Activated effector memory CD4-positive, alpha-beta T cell treated with anti-CD3 and anti-CD28 coated beads, Interleukin-2, amount 50 U/mL, for 16 hours (primary cell): Measurements from ENCODE around the gene SLC9A3.

Experiments
- DNase-seq: peaks from one replicate; pipeline ENCODE4 v3.0.0-alpha.2; 2020

Gene SLC9A3

DNA sequence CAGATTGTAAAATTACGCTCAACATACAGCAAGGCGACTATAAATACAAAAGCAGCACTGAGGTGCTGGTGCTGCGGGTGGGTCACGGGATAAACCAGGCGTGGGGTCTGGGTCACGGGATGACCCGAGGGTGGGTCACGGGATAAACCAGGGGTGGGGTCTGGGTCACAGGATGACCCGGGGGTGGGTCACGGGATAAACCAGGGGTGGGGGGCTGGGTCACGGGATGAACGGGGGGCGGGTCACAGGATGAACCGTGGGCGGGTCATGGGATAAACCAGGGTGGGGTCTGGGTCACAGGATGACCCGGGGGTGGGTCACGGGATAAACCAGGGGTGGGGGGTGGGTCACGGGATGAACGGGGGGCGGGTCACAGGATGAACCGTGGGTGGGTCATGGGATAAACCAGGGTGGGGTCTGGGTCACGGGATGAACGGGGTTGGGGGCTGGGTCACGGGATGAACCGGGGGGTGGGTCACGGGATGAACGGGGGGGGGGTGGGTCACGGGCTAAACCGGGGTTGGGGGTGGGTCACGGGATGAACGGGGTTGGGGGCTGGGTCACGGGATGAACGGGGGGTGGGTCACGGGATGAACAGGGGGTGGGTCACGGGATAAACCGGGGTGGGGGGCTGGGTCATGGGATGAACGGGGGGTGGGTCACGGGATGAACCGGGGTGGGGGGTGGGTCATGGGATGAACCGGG lies 30.2 kb upstream of the SLC9A3 start:
- no peak for DNase-seq

- no peak for DNase-seq
These were observed 29.6 kb upstream of the SLC9A3 start for GRCh38 chr5:553874-554273.

DNA sequence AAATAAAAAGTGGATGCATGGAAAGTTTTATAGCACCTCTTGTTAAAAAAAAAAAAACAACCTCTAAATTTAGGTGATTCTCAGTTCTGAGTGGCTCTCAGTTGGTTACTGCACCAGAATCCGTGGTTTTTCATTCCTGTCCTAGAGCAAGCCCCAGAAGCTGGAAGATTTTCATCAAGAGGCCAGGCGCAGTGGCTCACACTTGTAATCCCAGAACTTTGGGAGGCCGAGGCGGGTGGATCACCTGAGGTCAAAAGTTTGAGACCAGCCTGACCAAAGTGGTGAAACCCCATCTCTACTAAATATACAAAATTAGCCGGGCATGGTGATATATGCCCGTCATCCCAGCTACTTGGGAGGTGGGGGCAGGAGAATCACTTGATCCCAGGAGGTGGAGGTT lies 27.2 kb upstream of the SLC9A3 start:
- no peak for DNase-seq

- DNase-seq = no peak
These were observed 25.0 kb upstream of the SLC9A3 start for GRCh38 chr5:549229-549628.

GRCh38 chr5:548256-548655 lies 24.0 kb upstream of the SLC9A3 start:
- DNase-seq = no peak

GRCh38 chr5:547086-547924 lies 23.1 kb upstream of the SLC9A3 start:
- DNase-seq = peak; percentile 57

DNA sequence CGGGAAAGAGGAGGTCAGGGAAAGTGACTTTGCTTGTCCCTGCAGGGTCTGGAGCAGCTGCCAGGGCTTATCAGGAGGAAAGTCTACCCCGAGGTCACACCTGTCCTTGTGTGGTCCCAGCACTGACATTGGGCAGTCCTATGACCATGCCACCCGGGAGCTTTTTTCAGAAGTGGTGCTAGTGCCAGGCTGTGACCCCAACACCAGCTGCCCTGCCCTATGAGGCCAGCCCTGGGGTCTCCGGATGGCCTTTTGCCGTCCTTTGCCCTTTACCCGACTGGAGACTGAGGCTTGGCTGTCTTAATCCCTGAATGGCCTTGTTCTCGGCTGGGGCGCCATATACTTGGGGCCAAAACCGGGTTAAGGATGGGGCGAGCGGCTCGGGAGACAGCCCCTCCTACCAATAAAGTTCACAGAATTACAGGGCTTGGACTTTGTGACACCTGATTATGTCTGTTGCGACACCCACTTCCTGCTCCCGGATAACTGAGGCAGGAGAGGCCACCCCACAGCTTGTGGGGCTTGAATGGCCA lies 22.2 kb upstream of the SLC9A3 start:
- peak; percentile 54 for DNase-seq

GRCh38 chr5:545641-546375 lies 21.6 kb upstream of the SLC9A3 start:
- DNase-seq = peak; percentile 57

DNA sequence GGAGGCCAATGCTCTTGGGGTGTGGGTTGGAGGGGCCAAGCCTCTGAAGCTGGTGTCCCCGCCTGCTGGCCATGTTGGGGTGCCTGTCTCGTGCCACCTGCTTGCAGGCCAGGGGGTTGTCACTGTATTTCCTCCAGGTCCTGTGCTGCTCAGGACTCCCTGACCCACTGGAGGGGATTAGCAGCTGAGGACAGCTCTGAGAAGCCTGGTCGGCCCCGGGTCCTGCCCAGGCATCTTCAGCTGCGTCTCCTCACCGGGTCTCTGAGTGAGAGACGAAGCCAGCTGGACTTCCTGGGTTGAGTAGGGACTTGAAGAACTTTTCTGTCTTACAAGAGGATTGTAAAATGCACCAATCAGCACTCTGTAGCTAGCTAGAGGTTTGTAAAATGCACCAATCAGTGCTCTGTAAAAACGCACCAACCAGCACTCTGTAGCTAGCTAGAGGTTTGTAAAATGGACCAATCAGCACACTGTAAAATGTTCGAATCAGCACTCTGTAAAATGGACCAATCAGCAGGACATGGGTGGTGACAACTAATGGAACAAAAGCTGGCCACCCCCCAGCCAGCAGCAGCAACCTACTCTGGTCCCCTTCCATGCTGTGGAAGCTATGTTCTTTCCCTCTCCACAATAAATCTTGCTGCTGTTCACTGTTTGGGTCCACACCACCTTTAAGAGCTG lies 20.6 kb upstream of the SLC9A3 start:
- no peak for DNase-seq

- peak; percentile 75 for DNase-seq
These were observed 19.8 kb upstream of the SLC9A3 start for GRCh38 chr5:543755-544674.

DNA sequence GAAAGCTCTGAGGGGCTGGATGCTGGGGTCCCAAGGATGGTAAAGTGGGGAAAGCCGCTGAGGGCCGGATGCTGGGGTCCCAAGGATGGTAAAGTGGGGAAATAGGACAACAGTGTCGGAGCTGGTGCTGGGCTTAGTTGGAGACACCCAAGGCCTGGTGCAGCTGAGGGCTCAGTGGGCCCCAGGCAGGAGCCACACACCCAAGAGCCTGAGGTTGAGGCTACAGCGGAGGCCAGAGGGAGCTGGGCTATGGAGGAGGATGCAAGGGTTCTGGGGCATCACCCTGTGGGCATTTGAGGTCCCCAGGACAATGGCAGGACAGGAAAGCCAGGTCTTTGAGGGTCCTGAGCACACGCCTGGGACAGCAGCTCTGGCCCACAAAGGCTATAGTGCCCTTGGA lies 19.1 kb upstream of the SLC9A3 start:
- DNase-seq = no peak

GRCh38 chr5:542319-543311 lies 18.4 kb upstream of the SLC9A3 start:
- no peak for DNase-seq

DNA sequence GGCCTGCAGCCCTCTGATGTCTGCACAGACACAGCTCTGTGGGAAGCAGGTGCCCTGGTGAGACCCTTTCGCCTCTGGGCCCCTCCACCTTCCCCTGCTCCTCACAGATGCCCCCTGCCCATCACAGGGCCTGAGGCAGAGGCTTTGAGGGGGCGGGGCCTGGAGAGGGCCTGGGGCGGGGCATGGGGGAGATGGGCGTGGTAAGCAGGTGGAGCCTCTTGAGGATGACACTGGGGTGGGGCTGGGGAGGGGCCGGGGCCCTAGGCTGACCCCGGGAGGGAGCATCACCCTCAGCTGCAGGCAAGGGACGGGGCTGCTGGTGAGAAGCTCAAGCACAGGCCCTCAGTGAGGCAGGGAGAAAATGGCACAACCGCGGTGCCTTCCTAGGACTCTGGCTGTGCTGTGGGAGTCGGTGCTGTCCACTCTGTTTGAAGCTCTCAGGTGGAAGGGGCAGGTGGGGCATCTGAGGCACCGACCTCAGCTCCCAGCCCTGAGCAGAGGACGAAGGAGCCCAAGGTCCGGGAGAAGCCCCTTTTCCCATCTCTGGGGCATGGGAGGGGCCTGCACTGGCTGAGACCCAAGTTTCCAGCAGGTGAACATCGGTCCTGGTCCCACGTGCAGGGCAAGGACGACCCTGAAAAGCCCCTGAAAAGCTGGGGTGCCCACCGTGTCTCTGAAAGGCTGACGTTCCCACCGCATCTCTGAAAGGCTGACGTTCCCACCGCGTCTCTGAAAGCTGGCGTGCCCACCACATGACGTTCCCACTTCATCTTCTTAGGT lies 17.5 kb upstream of the SLC9A3 start:
- peak; percentile 55 for DNase-seq

- no peak for DNase-seq
These were observed 16.8 kb upstream of the SLC9A3 start for GRCh38 chr5:540906-541538.

DNA sequence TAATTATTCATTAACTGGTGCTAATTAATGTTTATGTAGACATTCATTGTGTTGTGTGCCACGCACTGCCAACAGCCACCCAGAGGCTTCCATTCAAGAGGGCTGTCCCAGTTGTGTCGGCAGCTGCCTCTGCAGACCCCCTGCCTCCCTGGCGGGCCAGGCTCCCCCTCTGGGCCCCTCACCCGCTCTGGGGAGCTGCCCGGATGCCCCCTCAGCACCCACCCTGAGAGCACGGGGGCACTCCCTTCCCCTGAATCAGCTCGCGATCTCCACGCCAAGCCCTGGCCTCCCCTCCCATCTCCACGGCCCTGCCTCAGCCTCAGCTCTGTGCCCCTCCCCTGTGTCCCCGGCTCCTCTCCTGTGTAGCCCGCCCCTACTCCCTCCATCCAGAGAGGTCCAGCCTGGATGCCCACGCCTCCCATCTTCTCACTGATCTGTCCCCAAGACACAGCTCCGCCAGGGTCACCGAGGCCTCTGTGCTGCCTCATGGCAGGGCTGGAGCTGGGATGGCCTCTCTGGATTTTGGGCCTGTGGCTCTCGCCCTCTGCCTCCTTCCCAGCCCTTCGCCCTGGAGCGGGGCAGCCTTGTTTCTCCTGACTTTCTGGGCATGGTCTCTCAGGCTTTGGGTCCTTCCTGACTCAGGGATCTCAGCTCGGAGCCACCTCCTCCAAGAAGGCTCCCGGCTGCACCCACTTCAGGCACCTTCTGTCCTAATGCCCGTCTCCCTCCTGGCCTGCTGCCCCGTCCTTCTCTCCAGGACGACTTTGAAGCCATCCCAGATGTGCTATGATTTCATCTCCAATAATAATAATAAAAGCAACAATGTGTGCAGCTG lies 16.0 kb upstream of the SLC9A3 start:
- DNase-seq = no peak

DNA sequence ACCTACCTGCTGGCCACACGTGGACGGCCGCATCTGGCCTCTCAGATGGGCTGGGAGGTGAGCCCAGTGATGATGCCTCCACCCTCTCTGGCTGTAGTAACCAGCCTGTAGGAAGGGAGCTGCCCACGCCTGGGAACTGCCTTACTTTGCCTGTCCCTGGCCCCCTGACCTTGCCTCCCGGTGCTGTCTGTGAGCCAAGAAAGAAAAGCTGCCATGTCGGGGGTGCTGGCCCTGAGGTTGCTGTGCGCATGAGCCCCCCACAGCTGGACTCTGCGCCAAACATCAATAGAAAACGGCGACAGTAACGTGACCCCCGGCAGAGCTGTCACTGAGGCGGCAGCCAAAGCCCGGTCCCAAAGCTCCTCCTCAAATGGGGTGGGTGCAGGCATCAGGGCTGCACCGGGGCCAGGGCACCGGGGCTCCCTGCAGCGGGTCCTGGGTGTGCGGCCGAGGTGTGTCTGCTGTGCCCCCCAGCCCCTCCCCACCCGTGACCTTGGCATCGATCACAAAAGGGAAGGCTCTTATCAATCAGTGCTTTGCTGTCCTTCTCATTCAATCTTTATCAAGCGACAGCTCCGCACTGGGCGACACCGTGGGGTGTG lies 15.3 kb upstream of the SLC9A3 start:
- no peak for DNase-seq

DNA sequence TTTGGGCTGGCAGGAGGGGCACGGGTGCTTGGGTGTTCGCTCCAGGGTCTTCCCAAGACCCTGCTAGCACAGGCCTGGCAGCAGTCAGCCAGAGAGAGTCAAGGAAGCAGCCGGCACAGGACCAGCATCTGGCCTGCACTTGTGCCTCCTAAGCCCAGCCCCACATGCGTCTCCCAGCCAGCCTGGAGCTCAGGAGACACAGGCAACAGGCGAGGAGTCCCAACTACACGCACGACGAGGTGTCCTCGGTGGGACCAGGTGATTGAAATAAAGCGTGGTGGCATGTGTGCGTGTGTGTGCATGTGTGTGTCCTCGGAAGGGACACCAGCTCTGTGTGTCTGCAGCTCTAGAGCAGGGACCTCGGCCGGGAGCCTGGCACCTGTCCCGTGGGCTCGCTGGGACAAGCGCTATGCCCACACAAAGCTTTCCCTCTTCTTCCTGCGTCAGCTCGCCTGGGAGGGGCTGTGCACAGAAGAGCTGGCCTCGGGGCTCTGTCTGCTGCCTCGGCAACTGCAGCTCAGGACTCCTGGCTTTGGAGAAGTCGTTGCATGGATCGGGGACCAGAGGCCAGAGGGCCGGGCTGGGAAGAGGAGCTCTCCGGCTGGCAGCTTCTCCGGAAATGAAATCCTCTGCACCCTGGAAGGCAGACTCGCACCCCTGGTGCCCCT lies 14.7 kb upstream of the SLC9A3 start:
- DNase-seq = no peak
